ENCODE results near the gene CLTB.

CLTB gene

DNA sequence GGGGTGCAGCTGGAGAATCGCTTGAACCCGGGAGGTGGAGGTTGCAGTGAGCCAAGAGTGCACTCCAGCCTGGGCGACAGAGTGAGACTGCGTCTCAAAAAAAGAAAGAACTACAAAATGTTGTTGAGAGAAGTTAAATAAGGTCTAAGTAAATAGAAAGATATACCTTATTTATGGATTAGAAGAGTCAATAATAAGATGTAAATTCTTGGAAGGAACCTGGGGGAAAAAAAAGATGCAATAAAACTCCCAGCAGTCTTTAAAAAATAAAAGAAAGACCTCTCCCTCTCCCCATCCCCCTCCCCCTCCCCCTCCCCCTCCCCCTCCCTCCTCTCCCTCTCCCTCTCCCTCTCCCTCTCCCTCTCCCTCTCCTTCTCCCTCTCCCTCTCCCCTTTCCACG is 16.4 kb upstream of the CLTB start:
- Histone ChIP-seq H3K36me3 (no peaks in the 10 kb centered on the region), H3K9me3 (ENCODE audit: severe bottlenecking) (peaks cover 7% of the 10 kb centered on the region), H3K27me3 (ENCODE audit: insufficient read depth, low read depth, severe bottlenecking) (no peaks in the 10 kb centered on the region), H3K27ac (no peak overlapping the region), H3K4me3 (ENCODE audit: low read depth, low read length) (no peak overlapping the region)
- TF ChIP-seq, protein P1, sequence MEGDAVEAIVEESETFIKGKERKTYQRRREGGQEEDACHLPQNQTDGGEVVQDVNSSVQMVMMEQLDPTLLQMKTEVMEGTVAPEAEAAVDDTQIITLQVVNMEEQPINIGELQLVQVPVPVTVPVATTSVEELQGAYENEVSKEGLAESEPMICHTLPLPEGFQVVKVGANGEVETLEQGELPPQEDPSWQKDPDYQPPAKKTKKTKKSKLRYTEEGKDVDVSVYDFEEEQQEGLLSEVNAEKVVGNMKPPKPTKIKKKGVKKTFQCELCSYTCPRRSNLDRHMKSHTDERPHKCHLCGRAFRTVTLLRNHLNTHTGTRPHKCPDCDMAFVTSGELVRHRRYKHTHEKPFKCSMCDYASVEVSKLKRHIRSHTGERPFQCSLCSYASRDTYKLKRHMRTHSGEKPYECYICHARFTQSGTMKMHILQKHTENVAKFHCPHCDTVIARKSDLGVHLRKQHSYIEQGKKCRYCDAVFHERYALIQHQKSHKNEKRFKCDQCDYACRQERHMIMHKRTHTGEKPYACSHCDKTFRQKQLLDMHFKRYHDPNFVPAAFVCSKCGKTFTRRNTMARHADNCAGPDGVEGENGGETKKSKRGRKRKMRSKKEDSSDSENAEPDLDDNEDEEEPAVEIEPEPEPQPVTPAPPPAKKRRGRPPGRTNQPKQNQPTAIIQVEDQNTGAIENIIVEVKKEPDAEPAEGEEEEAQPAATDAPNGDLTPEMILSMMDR (IDR thresholded peaks at IDR 0.05; ENCODE audit: low read depth, low read length) = no peak
- DNase-seq = no peak

DNA sequence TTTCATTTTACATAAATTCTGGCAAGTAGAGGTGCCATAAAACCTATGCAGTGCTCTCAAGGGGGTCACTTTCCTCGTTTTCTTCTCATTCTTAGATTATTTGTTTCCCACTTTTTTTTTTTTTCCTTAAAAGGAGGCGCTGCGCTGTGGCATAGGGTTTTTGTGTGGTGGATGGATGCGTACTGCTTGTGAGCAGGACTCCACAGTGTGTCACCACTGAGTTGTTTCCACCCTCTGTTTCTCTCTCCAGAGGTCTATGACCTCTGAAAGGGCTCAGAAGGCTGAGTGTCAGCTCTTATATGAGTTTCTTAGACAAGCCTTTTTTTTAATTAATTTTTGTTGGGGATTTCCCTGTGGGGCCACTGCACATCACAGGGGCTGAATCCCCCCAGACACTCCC is 13.6 kb upstream of the CLTB start:
- DNase-seq = no peak
- TF ChIP-seq, protein P1 (IDR thresholded peaks at IDR 0.05; ENCODE audit: low read depth, low read length) = 0 out of 2 replicates have a peak, but pooled peaks have one; percentile 7
- Histone ChIP-seq H3K27me3 (ENCODE audit: insufficient read depth, low read depth, severe bottlenecking) (no peaks in the 10 kb centered on the region), H3K36me3 (no peaks in the 10 kb centered on the region), H3K27ac (no peak overlapping the region), H3K9me3 (ENCODE audit: severe bottlenecking) (peaks cover 4% of the 10 kb centered on the region), H3K4me3 (ENCODE audit: low read depth, low read length) (no peak overlapping the region)

DNA sequence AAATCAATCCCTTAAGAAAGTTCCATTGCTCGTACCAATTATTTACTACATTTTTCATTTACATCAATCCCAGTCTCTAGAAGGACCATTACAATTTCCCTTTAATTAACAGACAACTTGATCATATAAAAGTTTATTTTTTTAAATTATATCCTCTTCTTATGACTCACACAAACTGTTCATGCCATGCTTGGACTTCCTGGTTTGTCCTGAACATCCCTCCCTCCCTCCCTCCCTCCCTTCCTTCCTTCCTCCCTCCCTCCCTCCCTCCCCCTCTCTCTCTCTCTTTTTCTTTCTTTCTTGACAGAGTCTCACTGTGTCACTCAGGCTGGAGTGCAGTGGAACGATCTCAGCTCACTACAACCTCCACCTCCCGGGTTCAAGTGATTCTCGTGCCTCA is 11.6 kb upstream of the CLTB start:
- TF ChIP-seq, protein P1 (IDR thresholded peaks at IDR 0.05; ENCODE audit: low read depth, low read length) = no peak
- Histone ChIP-seq H3K27me3 (ENCODE audit: insufficient read depth, low read depth, severe bottlenecking) (no peaks in the 10 kb centered on the region), H3K27ac (no peak overlapping the region), H3K36me3 (no peaks in the 10 kb centered on the region), H3K9me3 (ENCODE audit: severe bottlenecking) (peaks cover 2% of the 10 kb centered on the region), H3K4me3 (ENCODE audit: low read depth, low read length) (no peak overlapping the region)
- no peak for DNase-seq

DNA sequence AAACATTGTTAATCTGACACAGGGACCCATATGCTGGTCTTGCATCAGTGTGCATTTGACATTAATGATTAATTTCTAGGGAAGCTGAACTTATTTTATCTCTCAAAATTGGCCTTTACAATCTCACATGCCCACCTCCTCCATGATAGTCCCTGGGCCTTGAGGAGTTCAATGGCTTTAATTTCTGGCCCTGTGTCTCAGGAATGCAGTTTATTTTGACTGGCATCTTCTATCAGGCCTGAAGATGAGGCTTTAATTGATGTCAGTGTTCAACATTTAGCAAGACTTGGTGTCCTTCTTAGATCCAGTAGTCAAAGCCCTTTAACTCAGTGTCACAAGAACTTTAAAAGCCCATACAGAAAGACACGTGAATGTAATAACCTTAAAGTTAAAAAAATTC is 10.5 kb upstream of the CLTB start:
- no peaks in the 10 kb centered on the region for H3K9me3 ChIP-seq (ENCODE audit: severe bottlenecking)
- DNase-seq = no peak
- H3K4me3 ChIP-seq (ENCODE audit: low read depth, low read length) = no peak overlapping the region
- H3K36me3 ChIP-seq = no peaks in the 10 kb centered on the region
- TF ChIP-seq, protein P1 (IDR thresholded peaks at IDR 0.05; ENCODE audit: low read depth, low read length) = no peak
- H3K27ac ChIP-seq = no peak overlapping the region
- H3K27me3 ChIP-seq (ENCODE audit: insufficient read depth, low read depth, severe bottlenecking) = no peaks in the 10 kb centered on the region

DNA sequence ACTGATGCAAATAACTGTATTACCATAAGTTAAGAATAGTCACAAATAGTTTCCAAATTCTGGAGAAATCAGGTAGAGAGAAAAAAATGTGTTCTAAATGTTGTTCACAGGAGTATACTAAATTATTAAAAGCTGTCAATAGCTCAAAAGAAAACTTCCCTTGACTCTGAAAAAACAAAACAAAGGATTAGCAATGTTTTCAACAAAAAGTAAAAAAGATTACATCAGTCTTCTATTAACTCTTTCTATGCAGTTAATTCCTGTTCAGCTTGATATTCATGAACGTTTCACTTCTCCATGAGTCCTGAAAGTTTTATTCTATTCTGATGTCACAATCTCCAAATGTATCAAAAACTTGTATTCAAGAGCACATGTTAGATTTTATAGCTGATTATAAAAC is 9.5 kb upstream of the CLTB start:
- Histone ChIP-seq H3K27ac (no peak overlapping the region), H3K36me3 (no peaks in the 10 kb centered on the region), H3K27me3 (ENCODE audit: insufficient read depth, low read depth, severe bottlenecking) (no peaks in the 10 kb centered on the region), H3K9me3 (ENCODE audit: severe bottlenecking) (peaks cover 3% of the 10 kb centered on the region), H3K4me3 (ENCODE audit: low read depth, low read length) (no peak overlapping the region)
- no peak for DNase-seq
- TF ChIP-seq, protein P1 (IDR thresholded peaks at IDR 0.05; ENCODE audit: low read depth, low read length) = no peak

DNA sequence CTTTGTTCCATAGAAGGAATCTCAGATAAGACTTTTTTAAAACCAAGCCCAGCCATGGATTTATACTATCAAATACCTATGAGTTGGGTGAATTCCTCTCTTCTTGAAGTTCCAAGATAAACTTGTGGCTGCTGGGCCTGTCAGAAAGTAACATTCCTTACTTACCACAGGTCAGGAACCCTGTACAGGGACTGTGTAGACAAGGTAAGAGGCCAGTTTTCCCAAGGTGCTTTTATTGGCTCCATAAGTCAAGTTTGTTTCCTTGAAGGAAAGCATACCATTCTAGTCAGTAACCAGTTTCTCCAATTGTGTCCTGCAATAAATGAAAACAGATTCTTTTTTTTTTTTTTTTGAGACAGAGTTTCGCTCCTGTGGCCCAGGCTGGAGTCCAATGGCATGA is 8.8 kb upstream of the CLTB start:
- no peaks in the 10 kb centered on the region for H3K27me3 ChIP-seq (ENCODE audit: insufficient read depth, low read depth, severe bottlenecking)
- TF ChIP-seq, protein P1 (IDR thresholded peaks at IDR 0.05; ENCODE audit: low read depth, low read length) = no peak
- peaks cover 3% of the 10 kb centered on the region for H3K9me3 ChIP-seq (ENCODE audit: severe bottlenecking)
- no peak for DNase-seq
- H3K27ac ChIP-seq = no peak overlapping the region
- H3K36me3 ChIP-seq = no peaks in the 10 kb centered on the region
- no peak overlapping the region for H3K4me3 ChIP-seq (ENCODE audit: low read depth, low read length)

Measured in WERI-Rb-1 (cell line).